H9 (cell line): ENCODE measurements around the gene C20orf202. TPM values are rescaled to one million over a fixed set of nuclear protein-coding genes. Genes with fewer than 3 reads are reported as not detected.
A peak's percentile ranks its signal among the peaks of the same experiment; 100 is the strongest.

Experiments used
- DNase-seq: peaks from one replicate; pipeline ENCODE4 v3.0.0-alpha.2; 2017
- H2AFZ ChIP-seq: one replicate; pipeline ENCODE4 v1.6.1; 2013; ENCODE audit warnings: mild to moderate bottlenecking, low read length, control low read depth, moderate library complexity
- H2AK5ac ChIP-seq: 2 replicates; pipeline ENCODE4 v1.6.1; 2013; ENCODE audit warnings: low read length, control low read depth, mixed read lengths; ENCODE audit not compliant: insufficient read length
- H2BK120ac ChIP-seq: one replicate; pipeline ENCODE4 v1.6.1; 2013; ENCODE audit warnings: low read depth, mild to moderate bottlenecking, low read length, control low read depth, inconsistent platforms; ENCODE audit not compliant: poor library complexity, severe bottlenecking
- H2BK12ac ChIP-seq: 2 replicates; pipeline ENCODE4 v1.6.1; 2013; ENCODE audit warnings: low read length, control low read depth, mixed read lengths, low read depth; ENCODE audit not compliant: insufficient read length
- H2BK15ac ChIP-seq: 2 replicates; pipeline ENCODE4 v1.6.1; 2013; ENCODE audit warnings: low read depth, low read length, control low read depth
- H2BK20ac ChIP-seq: one replicate; pipeline ENCODE4 v1.6.1; 2013; ENCODE audit warnings: low read depth, mild to moderate bottlenecking, low read length, control low read depth, inconsistent platforms; ENCODE audit not compliant: poor library complexity, severe bottlenecking
- H2BK5ac ChIP-seq: 2 replicates; pipeline ENCODE4 v1.6.1; 2013; ENCODE audit warnings: low read length, control low read depth, mixed read lengths; ENCODE audit not compliant: insufficient read length
- H3K14ac ChIP-seq: 2 replicates; pipeline ENCODE4 v1.6.1; 2013; ENCODE audit warnings: low read length, control low read depth; ENCODE audit not compliant: insufficient read depth
- H3K18ac ChIP-seq: 2 replicates; pipeline ENCODE4 v1.6.1; 2013; ENCODE audit warnings: low read depth, mild to moderate bottlenecking, mixed read lengths, low read length, control low read depth; ENCODE audit not compliant: insufficient read length
- H3K23ac ChIP-seq: 2 replicates; pipeline ENCODE4 v1.6.1; 2013; ENCODE audit warnings: low read length, control low read depth, mixed read lengths, low read depth; ENCODE audit not compliant: insufficient read length
- H3K23me2 ChIP-seq: 2 replicates; pipeline ENCODE4 v1.6.1; 2013; ENCODE audit warnings: low read depth, mild to moderate bottlenecking, mixed read lengths, low read length, control low read depth; ENCODE audit not compliant: insufficient read length, poor library complexity, severe bottlenecking
- H3K27ac ChIP-seq: 2 replicates; pipeline ENCODE4 v1.5.1; 2013; ENCODE audit warnings: low read length, control low read depth, mixed read lengths, low read depth; ENCODE audit not compliant: insufficient read length
- H3K27me3 ChIP-seq: 2 replicates; pipeline ENCODE4 v1.6.1; 2013; ENCODE audit warnings: low read length, control low read depth, inconsistent platforms; ENCODE audit not compliant: insufficient read depth
- H3K4ac ChIP-seq: 2 replicates; pipeline ENCODE4 v1.6.1; 2013; ENCODE audit warnings: low read depth, mild to moderate bottlenecking, control low read depth, inconsistent platforms, low read length, moderate library complexity
- H3K4me1 ChIP-seq: 2 replicates; pipeline ENCODE4 v1.6.1; 2013; ENCODE audit warnings: low read length, control low read depth, inconsistent platforms; ENCODE audit not compliant: insufficient read depth
- H3K4me2 ChIP-seq: 2 replicates; pipeline ENCODE4 v1.6.1; 2013; ENCODE audit warnings: low read length, control low read depth, mixed read lengths; ENCODE audit not compliant: insufficient read length, insufficient read depth
- H3K56ac ChIP-seq: 2 replicates; pipeline ENCODE4 v1.6.1; 2013; ENCODE audit warnings: low read depth, mild to moderate bottlenecking, mixed read lengths, low read length, control low read depth; ENCODE audit not compliant: insufficient read length
- H3K79me1 ChIP-seq: 2 replicates; pipeline ENCODE4 v1.6.1; 2013; ENCODE audit warnings: low read depth, mild to moderate bottlenecking, moderate library complexity, low read length, control low read depth, inconsistent platforms; ENCODE audit not compliant: insufficient read depth, poor library complexity, severe bottlenecking
- H3K79me2 ChIP-seq: 2 replicates; pipeline ENCODE4 v1.6.1; 2013; ENCODE audit warnings: low read length, control low read depth, inconsistent platforms; ENCODE audit not compliant: insufficient read depth
- H3K9ac ChIP-seq: 2 replicates; pipeline ENCODE4 v1.6.1; 2013; ENCODE audit warnings: low read length, control low read depth, mixed read lengths; ENCODE audit not compliant: insufficient read length; ENCODE audit errors: extremely low read depth
- H3K9me3 ChIP-seq: one replicate; pipeline ENCODE4 v1.6.1; 2013; ENCODE audit warnings: low read depth, low read length, inconsistent platforms; ENCODE audit not compliant: control insufficient read depth
- H3T11ph ChIP-seq: one replicate; pipeline ENCODE4 v1.6.1; 2013; ENCODE audit warnings: mild to moderate bottlenecking, low read length, control low read depth, inconsistent platforms
- H4K20me1 ChIP-seq: one replicate; pipeline ENCODE4 v1.6.1; 2013; ENCODE audit not compliant: control insufficient read depth, insufficient read length, insufficient read depth
- H4K5ac ChIP-seq: 2 replicates; pipeline ENCODE4 v1.6.1; 2013; ENCODE audit warnings: low read depth, mild to moderate bottlenecking, mixed read lengths, low read length, control low read depth; ENCODE audit not compliant: insufficient read length
- H4K8ac ChIP-seq: replicated peaks from 2 replicates; pipeline ENCODE4 v1.6.1; 2013; ENCODE audit warnings: low read length, control low read depth, mixed read lengths, low read depth; ENCODE audit not compliant: insufficient read length
- H4K91ac ChIP-seq: 2 replicates; pipeline ENCODE4 v1.6.1; 2013; ENCODE audit warnings: low read depth, mild to moderate bottlenecking, moderate library complexity, mixed read lengths, low read length, control low read depth; ENCODE audit not compliant: insufficient read length
- H3K27ac Mint-ChIP-seq, 3 experiments: 2 replicates in 2 of 3; 3 replicates in 1 of 3; pipeline ENCODE4 v1.8.0; 2020 to 2021; ENCODE audit warnings: mixed read lengths in 3 of 3, mild to moderate bottlenecking in 1 of 3, moderate library complexity in 1 of 3
- H3K27me3 Mint-ChIP-seq: 2 replicates; pipeline ENCODE4 v1.8.0; 2021; ENCODE audit warnings: low read depth, mild to moderate bottlenecking, moderate library complexity, mixed read lengths
- H3K36me3 Mint-ChIP-seq, 3 experiments: 2 replicates in 2 of 3; 3 replicates in 1 of 3; pipeline ENCODE4 v1.8.0; 2020 to 2021; ENCODE audit warnings: low read depth in 3 of 3, mixed read lengths in 3 of 3; ENCODE audit not compliant: insufficient read depth in 1 of 3
- H3K4me1 Mint-ChIP-seq, 2 experiments: 2 replicates each; pipeline ENCODE4 v1.8.0; 2020; ENCODE audit warnings: mixed read lengths in 2 of 2
- H3K4me3 Mint-ChIP-seq, 2 experiments: 2 replicates in 1 of 2; 3 replicates in 1 of 2; pipeline ENCODE4 v1.8.0; 2020 to 2021; ENCODE audit warnings: mild to moderate bottlenecking in 2 of 2, mixed read lengths in 2 of 2, moderate library complexity in 1 of 2
- H3K9me3 Mint-ChIP-seq, 2 experiments: 2 replicates in 1 of 2; 3 replicates in 1 of 2; pipeline ENCODE4 v1.8.0; 2020; ENCODE audit warnings: mild to moderate bottlenecking in 2 of 2, mixed read lengths in 2 of 2, moderate library complexity in 1 of 2
- WGBS: extraction: QIAGEN DNeasy Blood & Tissue Kit; methylation state at CpG from one replicate; pipeline ENCODE4 v1.1.7; 2013; ENCODE audit warnings: missing lambda C conversion rate, low lambda C conversion rate, mixed read lengths; ENCODE audit not compliant: insufficient read length; ENCODE audit errors: extremely low coverage; 5-methylcytosine and 5-hydroxymethylcytosine counted together
- total RNA-seq: library from RNA; stranded (reverse); gene quantifications from 2 replicates; pipeline ENCODE4 v1.2.1, GENCODE V29; 2021
- TF ChIP-seq, protein P1 (sequence below): fragments of 200-600 bp; sonication (generic); conservative IDR thresholded peaks from 3 replicates; pipeline ENCODE4 v1.8.0; 2021; ENCODE audit warnings: antibody characterized with exemption, mild to moderate bottlenecking

The C20orf202 gene
- total RNA-seq, 1 experiment from 2014 or later = 0.13 TPM

DNA sequence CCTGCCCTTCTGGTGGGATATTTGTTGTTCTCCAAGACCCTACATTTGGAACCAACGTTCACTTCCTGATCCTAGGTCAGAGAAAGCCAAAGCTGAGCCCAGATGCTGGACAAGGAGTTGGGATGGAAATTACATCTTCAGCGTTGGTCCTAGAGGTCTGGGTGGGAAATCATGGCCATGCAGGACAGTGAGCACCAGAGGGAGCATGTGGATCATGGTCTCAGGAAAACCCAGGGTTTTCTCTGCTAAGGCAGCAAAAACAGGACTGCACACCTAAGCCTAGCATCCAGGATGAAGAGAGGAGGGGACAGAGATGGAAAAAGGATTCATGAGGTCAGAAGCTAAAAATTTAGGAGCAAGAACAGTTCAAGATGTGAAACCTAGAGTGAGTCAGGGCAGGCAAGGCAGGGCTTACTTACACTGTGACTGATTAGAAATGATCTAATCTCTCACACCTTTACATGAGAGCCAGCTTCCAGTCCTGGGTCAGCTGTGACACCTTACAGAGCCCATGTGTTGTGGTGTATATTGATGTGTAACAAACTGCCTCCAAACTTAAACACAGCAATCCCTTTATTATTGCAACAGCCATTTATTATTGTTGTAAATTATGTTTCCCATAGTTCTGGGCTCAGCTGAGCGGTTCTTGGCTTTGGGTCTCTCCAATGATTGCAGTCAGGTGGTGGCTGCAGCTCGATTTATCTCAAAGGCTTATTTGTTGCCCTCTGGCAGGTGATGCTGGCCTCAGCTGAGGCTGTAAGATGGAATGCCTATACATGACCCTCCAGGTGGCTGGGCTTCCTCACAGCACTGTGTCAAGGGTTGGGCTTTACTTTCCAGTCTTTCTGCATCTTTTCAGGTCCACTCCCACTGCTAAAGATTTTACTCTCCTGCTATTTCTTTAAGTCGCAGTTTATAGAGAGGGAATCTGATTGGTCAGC lies 6.5 kb downstream of the C20orf202 start:
- no peak overlapping the region for H3K27ac Mint-ChIP-seq
- H2BK5ac ChIP-seq = no peak overlapping the region
- H3K27ac ChIP-seq = no peak overlapping the region
- no peak overlapping the region for H2BK20ac ChIP-seq
- no peak overlapping the region for H3K9ac ChIP-seq
- no peak overlapping the region for H3K14ac ChIP-seq
- no peaks in the 10 kb centered on the region for H3K79me2 ChIP-seq
- H3K4ac ChIP-seq = no peak overlapping the region
- 0 out of 2 replicates have a peak, but pooled peaks cover 5% of the 10 kb centered on the region for H3K4me1 ChIP-seq
- H3K27me3 ChIP-seq = no peaks in the 10 kb centered on the region
- no peak overlapping the region for H3K23ac ChIP-seq
- no peak for DNase-seq
- no peaks in the 10 kb centered on the region for H4K20me1 ChIP-seq
- H3K79me1 ChIP-seq = no peaks in the 10 kb centered on the region
- H2BK15ac ChIP-seq = no peak overlapping the region
- no peaks in the 10 kb centered on the region for H3K9me3 Mint-ChIP-seq
- H3K9me3 ChIP-seq = no peaks in the 10 kb centered on the region
- no peak overlapping the region for H2BK120ac ChIP-seq
- H4K91ac ChIP-seq = no peak overlapping the region
- H2AFZ ChIP-seq = no peak overlapping the region
- H3K18ac ChIP-seq = no peak overlapping the region
- no CpG with 5 or more reads among the region's 5 CpGs for WGBS
- TF ChIP-seq, protein P1, sequence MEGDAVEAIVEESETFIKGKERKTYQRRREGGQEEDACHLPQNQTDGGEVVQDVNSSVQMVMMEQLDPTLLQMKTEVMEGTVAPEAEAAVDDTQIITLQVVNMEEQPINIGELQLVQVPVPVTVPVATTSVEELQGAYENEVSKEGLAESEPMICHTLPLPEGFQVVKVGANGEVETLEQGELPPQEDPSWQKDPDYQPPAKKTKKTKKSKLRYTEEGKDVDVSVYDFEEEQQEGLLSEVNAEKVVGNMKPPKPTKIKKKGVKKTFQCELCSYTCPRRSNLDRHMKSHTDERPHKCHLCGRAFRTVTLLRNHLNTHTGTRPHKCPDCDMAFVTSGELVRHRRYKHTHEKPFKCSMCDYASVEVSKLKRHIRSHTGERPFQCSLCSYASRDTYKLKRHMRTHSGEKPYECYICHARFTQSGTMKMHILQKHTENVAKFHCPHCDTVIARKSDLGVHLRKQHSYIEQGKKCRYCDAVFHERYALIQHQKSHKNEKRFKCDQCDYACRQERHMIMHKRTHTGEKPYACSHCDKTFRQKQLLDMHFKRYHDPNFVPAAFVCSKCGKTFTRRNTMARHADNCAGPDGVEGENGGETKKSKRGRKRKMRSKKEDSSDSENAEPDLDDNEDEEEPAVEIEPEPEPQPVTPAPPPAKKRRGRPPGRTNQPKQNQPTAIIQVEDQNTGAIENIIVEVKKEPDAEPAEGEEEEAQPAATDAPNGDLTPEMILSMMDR = peak; percentile 39; the same call in 2 of the 3 replicates
- H3K36me3 Mint-ChIP-seq = no peaks in the 10 kb centered on the region
- H3K23me2 ChIP-seq = no peaks in the 10 kb centered on the region
- no peak overlapping the region for H3K4me3 Mint-ChIP-seq
- no peak overlapping the region for H3T11ph ChIP-seq
- peaks cover 37% of the 10 kb centered on the region for H3K27me3 Mint-ChIP-seq
- H4K5ac ChIP-seq = no peak overlapping the region
- H4K8ac ChIP-seq = no peak overlapping the region
- no peak overlapping the region for H3K4me2 ChIP-seq
- H2BK12ac ChIP-seq = peak overlapping the region; percentile 15
- no peak overlapping the region for H3K56ac ChIP-seq
- H3K4me1 Mint-ChIP-seq = peaks cover 15 to 18% of the 10 kb centered on the region in 2 experiments
- H2AK5ac ChIP-seq = no peak overlapping the region
